SK-N-SH treated with all-trans-retinoic acid at 6 μM for 48 hours (cell line): ENCODE results near the gene COPG2.

Source experiments
- ARNTL ChIP-seq: fragments of 450-650 bp; formaldehyde crosslinking; IDR thresholded peaks from 2 replicates; pipeline ENCODE4 v1.5.0; 2020; ENCODE audit warnings: low read depth, mild to moderate bottlenecking, moderate library complexity, borderline replicate concordance
- CREB5 ChIP-seq: fragments of 250-450 bp; sonication (Bioruptor Pico); IDR thresholded peaks from 2 replicates; pipeline ENCODE4 v1.5.1; 2020; ENCODE audit warnings: low read depth, mild to moderate bottlenecking, moderate library complexity
- CSDC2 ChIP-seq: fragments of 250-450 bp; sonication (Bioruptor Pico); IDR thresholded peaks from 2 replicates; pipeline ENCODE4 v1.5.0; 2020; ENCODE audit warnings: mild to moderate bottlenecking, moderate library complexity
- OSR1 ChIP-seq: fragments of 250-450 bp; sonication (Bioruptor Pico); IDR thresholded peaks from 2 replicates; pipeline ENCODE4 v1.8.0; 2022; ENCODE audit warnings: moderate library complexity, mild to moderate bottlenecking, inconsistent platforms
- PATZ1 ChIP-seq: fragments of 250-450 bp; sonication (Bioruptor Pico); IDR thresholded peaks from 2 replicates; pipeline ENCODE4 v1.8.0; 2020; ENCODE audit warnings: mild to moderate bottlenecking, moderate library complexity, borderline replicate concordance
- ZNF565 ChIP-seq: fragments of 450-650 bp; formaldehyde crosslinking; conservative IDR thresholded peaks from 2 replicates; pipeline ENCODE4 v1.5.0; 2020; ENCODE audit warnings: low read depth, mild to moderate bottlenecking, moderate library complexity
- ZNF8 ChIP-seq: fragments of 450-650 bp; formaldehyde crosslinking; IDR thresholded peaks from 2 replicates; pipeline ENCODE4 v1.5.0; 2020; ENCODE audit warnings: mild to moderate bottlenecking, moderate library complexity

- TF ChIP-seq PATZ1 (no peak), CREB5 (CRISPR knock-in tag) (no peak), OSR1 (CRISPR knock-in tag) (no peak), ARNTL (no peak), CSDC2 (CRISPR knock-in tag) (no peak), ZNF8 (CRISPR knock-in tag) (no peak), ZNF565 (no peak)
These were observed 199.9 kb downstream of the COPG2 start for GRCh38 chr7:130468612-130469011.
